NCI-H2227 (cell line): ENCODE data around the gene ETNK2.
"Not testable (repeated sequence)": the region's sequence is repeated elsewhere in the genome, so short reads cannot be mapped to it uniquely, and the experiment has no call there.

Experiments used
- DNase-seq: peaks from one replicate; lab custom pipeline; 2025; ENCODE audit not compliant: unreplicated experiment; lab: John Stamatoyannopoulos, UW

ETNK2 gene

GRCh38 chr1:204102739-204103430 is 49.0 kb downstream of the ETNK2 start:
- DNase-seq, result no peak

GRCh38 chr1:204102029-204102611 is 49.7 kb downstream of the ETNK2 start:
- DNase-seq, result no peak

- DNase-seq, result not testable (repeated sequence)
Measured at GRCh38 chr1:204099754-204100153, 52.1 kb downstream of the ETNK2 start.

- no peak for DNase-seq
Measured at GRCh38 chr1:204098683-204099082, 53.2 kb downstream of the ETNK2 start.

GRCh38 chr1:204096931-204097330 is 54.9 kb downstream of the ETNK2 start:
- no peak for DNase-seq

GRCh38 chr1:204094856-204095634 is 56.8 kb downstream of the ETNK2 start:
- DNase-seq, result peak; percentile 41

- DNase-seq, result peak; percentile 28
Measured at GRCh38 chr1:204094313-204094729, 57.5 kb downstream of the ETNK2 start.

- peak; percentile 51 for DNase-seq
Measured at GRCh38 chr1:204093781-204094180, 58.1 kb downstream of the ETNK2 start.

- DNase-seq, result no peak
Measured at GRCh38 chr1:204093421-204093717, 58.5 kb downstream of the ETNK2 start.

- DNase-seq, result no peak
Measured at GRCh38 chr1:204092632-204093420, 59.0 kb downstream of the ETNK2 start.

- DNase-seq, result no peak
Measured at GRCh38 chr1:204091787-204092312, 60.0 kb downstream of the ETNK2 start.

GRCh38 chr1:204091066-204091465 is 60.8 kb downstream of the ETNK2 start:
- DNase-seq, result no peak

- DNase-seq, result not testable (repeated sequence)
Measured at GRCh38 chr1:204090132-204090531, 61.7 kb downstream of the ETNK2 start.

GRCh38 chr1:204089044-204089751 is 62.6 kb downstream of the ETNK2 start:
- DNase-seq, result peak; percentile 18

GRCh38 chr1:204088596-204088995 is 63.2 kb downstream of the ETNK2 start:
- no peak for DNase-seq

GRCh38 chr1:204087893-204088528 is 63.8 kb downstream of the ETNK2 start:
- DNase-seq, result no peak

- DNase-seq, result no peak
Measured at GRCh38 chr1:204087181-204087892, 64.5 kb downstream of the ETNK2 start.

GRCh38 chr1:204085876-204086275 is 66.0 kb downstream of the ETNK2 start:
- DNase-seq, result no peak

GRCh38 chr1:204084247-204084772 is 67.5 kb downstream of the ETNK2 start:
- peak; percentile 69 for DNase-seq
